GM12892 (cell line): ENCODE data around the gene NCKIPSD.

Experiments
- POLR2A ChIP-seq: IDR thresholded peaks from 2 replicates; pipeline ENCODE4 v1.6.1; 2011; ENCODE audit warnings: low read depth, low read length, control low read depth
- POLR2AphosphoS5 ChIP-seq: IDR thresholded peaks from 2 replicates; pipeline ENCODE4 v1.6.1; 2011; ENCODE audit warnings: low read depth, low read length, control low read depth
- TAF1 ChIP-seq: IDR thresholded peaks from 2 replicates; pipeline ENCODE4 v1.6.1; 2011; ENCODE audit warnings: low read depth, mild to moderate bottlenecking, control low read depth, low read length, borderline replicate concordance

DNA sequence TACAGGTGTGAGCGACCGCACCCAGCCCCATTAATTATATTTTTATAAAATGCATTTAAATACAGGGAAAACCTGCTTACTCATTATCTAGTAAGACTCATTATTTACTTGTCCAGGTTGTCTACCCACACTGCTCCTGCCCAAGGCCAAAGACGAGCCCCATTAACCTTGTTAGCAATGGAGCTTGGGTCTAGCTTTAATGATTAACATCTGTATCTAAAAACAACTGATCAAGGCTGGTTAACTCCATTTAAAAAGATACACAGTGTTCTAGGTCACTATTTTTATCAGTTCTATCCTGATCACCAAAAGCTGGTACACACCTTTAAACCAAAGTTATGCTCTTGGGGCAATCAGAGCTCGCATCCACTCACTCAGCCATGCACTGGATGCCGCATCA is 10.4 kb upstream of the NCKIPSD start:
- TF ChIP-seq TAF1, result no peak
- no peak for TF ChIP-seq POLR2AphosphoS5
- TF ChIP-seq POLR2A, result no peak
